GM18520 (cell line): ENCODE results near the gene TRIOBP.

Source experiments
- ATAC-seq: cut with Tn5 transposase; IDR thresholded peaks from one replicate; pipeline ENCODE4 v1.9.1; 2021; ENCODE audit not compliant: unreplicated experiment

TRIOBP gene

DNA sequence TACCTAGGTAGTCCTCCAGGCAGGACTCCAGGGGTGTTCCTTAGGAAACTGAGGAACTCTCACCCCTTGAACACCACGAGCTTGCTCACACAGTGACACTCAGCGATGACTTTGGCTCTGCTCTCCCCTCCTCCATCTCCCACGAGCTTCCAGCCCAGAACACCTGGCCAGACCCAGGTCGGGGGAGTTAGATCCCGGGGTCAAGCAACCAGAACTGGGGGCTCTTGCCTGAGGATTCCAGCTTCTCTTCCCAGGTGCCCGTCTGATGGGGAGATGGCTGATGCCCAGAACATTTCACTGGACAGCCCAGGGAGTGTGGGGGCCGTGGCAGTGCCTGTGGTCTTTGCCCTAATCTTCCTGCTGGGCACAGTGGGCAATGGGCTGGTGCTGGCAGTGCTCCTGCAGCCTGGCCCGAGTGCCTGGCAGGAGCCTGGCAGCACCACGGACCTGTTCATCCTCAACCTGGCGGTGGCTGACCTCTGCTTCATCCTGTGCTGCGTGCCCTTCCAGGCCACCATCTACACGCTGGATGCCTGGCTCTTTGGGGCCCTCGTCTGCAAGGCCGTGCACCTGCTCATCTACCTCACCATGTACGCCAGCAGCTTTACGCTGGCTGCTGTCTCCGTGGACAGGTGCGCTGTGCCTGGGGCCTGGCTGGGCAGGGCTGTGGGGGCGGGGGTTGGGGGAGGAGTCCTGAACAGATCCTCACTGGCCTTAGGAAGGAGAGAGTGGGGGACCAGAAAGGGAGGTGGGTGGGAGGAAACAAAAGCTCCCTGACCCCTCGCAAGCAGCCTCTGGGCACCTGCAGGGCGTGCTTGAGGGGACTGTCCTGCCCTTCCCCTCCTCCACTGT is 126.5 kb downstream of the TRIOBP start, which contains the start of gene GALR3:
Gene GALR3 (plus strand): TSS at position 249 of the 852 bp plus-strand sequence. CDS start 25 bp downstream, at position 274.
- no peak for ATAC-seq

DNA sequence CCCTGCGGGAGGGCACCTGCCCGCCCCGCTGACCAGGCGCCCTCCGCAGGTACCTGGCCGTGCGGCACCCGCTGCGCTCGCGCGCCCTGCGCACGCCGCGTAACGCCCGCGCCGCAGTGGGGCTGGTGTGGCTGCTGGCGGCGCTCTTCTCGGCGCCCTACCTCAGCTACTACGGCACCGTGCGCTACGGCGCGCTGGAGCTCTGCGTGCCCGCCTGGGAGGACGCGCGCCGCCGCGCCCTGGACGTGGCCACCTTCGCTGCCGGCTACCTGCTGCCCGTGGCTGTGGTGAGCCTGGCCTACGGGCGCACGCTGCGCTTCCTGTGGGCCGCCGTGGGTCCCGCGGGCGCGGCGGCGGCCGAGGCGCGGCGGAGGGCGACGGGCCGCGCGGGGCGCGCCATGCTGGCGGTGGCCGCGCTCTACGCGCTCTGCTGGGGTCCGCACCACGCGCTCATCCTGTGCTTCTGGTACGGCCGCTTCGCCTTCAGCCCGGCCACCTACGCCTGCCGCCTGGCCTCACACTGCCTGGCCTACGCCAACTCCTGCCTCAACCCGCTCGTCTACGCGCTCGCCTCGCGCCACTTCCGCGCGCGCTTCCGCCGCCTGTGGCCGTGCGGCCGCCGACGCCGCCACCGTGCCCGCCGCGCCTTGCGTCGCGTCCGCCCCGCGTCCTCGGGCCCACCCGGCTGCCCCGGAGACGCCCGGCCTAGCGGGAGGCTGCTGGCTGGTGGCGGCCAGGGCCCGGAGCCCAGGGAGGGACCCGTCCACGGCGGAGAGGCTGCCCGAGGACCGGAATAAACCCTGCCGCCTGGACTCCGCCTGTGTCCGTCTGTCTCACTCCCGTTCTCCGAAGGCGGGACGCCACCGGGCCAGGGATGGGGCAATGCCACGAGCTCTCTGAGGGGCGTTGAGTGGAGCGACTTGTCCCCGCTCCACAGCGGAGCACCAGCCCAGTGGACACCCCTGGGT is 128.1 kb downstream of the TRIOBP start:
- ATAC-seq: no peak
